ENCODE measurements around the gene SHC1.
A peak's percentile ranks its signal among the peaks of the same experiment; 100 is the strongest.

Gene SHC1

GRCh38 chr1:154958036-154958435 lies 12.5 kb downstream of the SHC1 start:
- no peak overlapping the region for H3K4me3 ChIP-seq (ENCODE audit: low read depth, low read length)
- DNase-seq (ENCODE audit: low read depth), result no peak
- no peak for TF ChIP-seq CTCF (IDR thresholded peaks at IDR 0.05; ENCODE audit: insufficient read depth, low read depth, low read length, missing control alignments)

GRCh38 chr1:154957091-154957657 lies 13.4 kb downstream of the SHC1 start:
- TF ChIP-seq CTCF (IDR thresholded peaks at IDR 0.05; ENCODE audit: insufficient read depth, low read depth, low read length, missing control alignments), result no peak
- no peak overlapping the region for H3K4me3 ChIP-seq (ENCODE audit: low read depth, low read length)
- DNase-seq (ENCODE audit: low read depth), result no peak

GRCh38 chr1:154956544-154956941 lies 14.0 kb downstream of the SHC1 start:
- DNase-seq (ENCODE audit: low read depth), result no peak
- TF ChIP-seq CTCF (IDR thresholded peaks at IDR 0.05; ENCODE audit: insufficient read depth, low read depth, low read length, missing control alignments), result no peak
- H3K4me3 ChIP-seq (ENCODE audit: low read depth, low read length), result peak overlapping the region; percentile 85

- H3K4me3 ChIP-seq (ENCODE audit: low read depth, low read length), result peak within 1 kb of the TSS; percentile 85
- no peak for TF ChIP-seq CTCF (IDR thresholded peaks at IDR 0.05; ENCODE audit: insufficient read depth, low read depth, low read length, missing control alignments)
- peak; percentile 91 for DNase-seq (ENCODE audit: low read depth)
Observed at GRCh38 chr1:154955718-154956543, 14.6 kb downstream of the SHC1 start, which contains the start of gene PBXIP1. Gene PBXIP1 (minus strand): TSS chr1:154956099. CDS start chr1:154953721, 2,378 bp downstream.

- peak overlapping the region; percentile 85 for H3K4me3 ChIP-seq (ENCODE audit: low read depth, low read length)
- peak; percentile 95 for DNase-seq (ENCODE audit: low read depth)
- no peak for TF ChIP-seq CTCF (IDR thresholded peaks at IDR 0.05; ENCODE audit: insufficient read depth, low read depth, low read length, missing control alignments)
Observed at GRCh38 chr1:154955039-154955717, 15.4 kb downstream of the SHC1 start.

- TF ChIP-seq CTCF (IDR thresholded peaks at IDR 0.05; ENCODE audit: insufficient read depth, low read depth, low read length, missing control alignments), result no peak
- peak overlapping the region; percentile 85 for H3K4me3 ChIP-seq (ENCODE audit: low read depth, low read length)
- DNase-seq (ENCODE audit: low read depth), result no peak
Observed at GRCh38 chr1:154954541-154954940, 16.0 kb downstream of the SHC1 start.

Data from GM12865 (cell line).